Adipocyte (in vitro differentiated cells): ENCODE results near the gene FAM200A.
A peak's percentile ranks its signal among the peaks of the same experiment; 100 is the strongest.
"Not testable (repeated sequence)": the region's sequence is repeated elsewhere in the genome, so short reads cannot be mapped to it uniquely, and the experiment has no call there.

Experiments
- DNase-seq: peaks from one replicate; pipeline ENCODE4 v3.0.0-alpha.2; 2015; ENCODE audit warnings: low read depth
- H3K27me3 ChIP-seq: replicated peaks from 2 replicates; pipeline ENCODE4 v1.7.0; 2013; ENCODE audit warnings: mild to moderate bottlenecking, low read length, moderate library complexity; ENCODE audit not compliant: control insufficient read depth, insufficient read depth
- H3K36me3 ChIP-seq: 2 replicates; pipeline ENCODE4 v1.7.0; 2013; ENCODE audit warnings: low read length, mild to moderate bottlenecking, moderate library complexity; ENCODE audit not compliant: control insufficient read depth, insufficient read depth, severe bottlenecking
- H3K4me1 ChIP-seq: 2 replicates; pipeline ENCODE4 v1.7.0; 2013; ENCODE audit warnings: mild to moderate bottlenecking, low read length, moderate library complexity; ENCODE audit not compliant: control insufficient read depth, insufficient read depth
- H3K4me3 ChIP-seq: 2 replicates; pipeline ENCODE4 v1.7.0; 2013; ENCODE audit warnings: mild to moderate bottlenecking, low read length, moderate library complexity
- H3K9ac ChIP-seq: 2 replicates; pipeline ENCODE4 v1.7.0; 2013; ENCODE audit warnings: mild to moderate bottlenecking, low read length, moderate library complexity
- H3K9me3 ChIP-seq: 2 replicates; pipeline ENCODE4 v1.7.0; 2013; ENCODE audit warnings: mild to moderate bottlenecking, low read length, moderate library complexity; ENCODE audit not compliant: control insufficient read depth

FAM200A gene

DNA sequence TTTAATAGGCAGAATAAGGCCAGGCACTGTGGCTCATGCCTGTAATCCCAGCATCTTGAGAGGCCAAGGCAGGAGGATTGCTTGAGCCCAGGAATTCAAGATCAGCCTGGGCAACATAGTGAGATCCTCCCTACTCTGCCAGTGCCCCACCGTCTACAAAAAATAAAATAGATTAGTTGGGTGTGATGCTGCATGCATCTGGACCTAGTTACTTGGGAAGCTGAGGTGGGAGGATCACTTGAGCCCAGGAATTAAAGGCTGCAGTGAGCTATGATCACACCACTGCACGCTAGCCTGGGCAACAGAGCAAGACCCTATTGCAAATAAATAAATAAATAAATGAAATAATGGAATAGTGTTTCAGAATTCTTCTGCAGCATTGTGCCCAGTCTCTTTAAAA is 16.2 kb downstream of the FAM200A start:
- peaks cover 70% of the 10 kb centered on the region for H3K9me3 ChIP-seq
- H3K4me3 ChIP-seq, result no peak overlapping the region
- H3K4me1 ChIP-seq, result no peaks in the 10 kb centered on the region
- no peak for DNase-seq
- peaks cover 34% of the 10 kb centered on the region for H3K36me3 ChIP-seq
- no peak overlapping the region for H3K9ac ChIP-seq
- H3K27me3 ChIP-seq, result no peaks in the 10 kb centered on the region

DNA sequence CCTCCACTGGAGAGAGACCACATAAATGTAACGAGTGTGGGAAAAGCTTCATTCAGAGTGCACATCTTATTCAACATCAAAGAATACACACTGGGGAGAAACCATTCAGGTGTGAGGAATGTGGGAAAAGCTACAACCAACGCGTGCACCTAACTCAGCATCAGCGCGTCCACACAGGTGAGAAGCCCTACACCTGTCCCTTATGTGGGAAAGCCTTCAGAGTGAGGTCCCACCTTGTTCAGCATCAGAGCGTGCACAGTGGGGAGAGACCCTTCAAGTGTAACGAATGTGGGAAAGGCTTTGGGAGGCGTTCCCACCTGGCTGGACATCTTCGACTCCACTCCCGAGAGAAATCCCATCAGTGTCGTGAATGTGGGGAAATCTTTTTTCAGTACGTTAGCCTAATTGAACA is 20.6 kb downstream of the FAM200A start:
- no peak for DNase-seq
- peaks cover 71% of the 10 kb centered on the region for H3K9me3 ChIP-seq

DNA sequence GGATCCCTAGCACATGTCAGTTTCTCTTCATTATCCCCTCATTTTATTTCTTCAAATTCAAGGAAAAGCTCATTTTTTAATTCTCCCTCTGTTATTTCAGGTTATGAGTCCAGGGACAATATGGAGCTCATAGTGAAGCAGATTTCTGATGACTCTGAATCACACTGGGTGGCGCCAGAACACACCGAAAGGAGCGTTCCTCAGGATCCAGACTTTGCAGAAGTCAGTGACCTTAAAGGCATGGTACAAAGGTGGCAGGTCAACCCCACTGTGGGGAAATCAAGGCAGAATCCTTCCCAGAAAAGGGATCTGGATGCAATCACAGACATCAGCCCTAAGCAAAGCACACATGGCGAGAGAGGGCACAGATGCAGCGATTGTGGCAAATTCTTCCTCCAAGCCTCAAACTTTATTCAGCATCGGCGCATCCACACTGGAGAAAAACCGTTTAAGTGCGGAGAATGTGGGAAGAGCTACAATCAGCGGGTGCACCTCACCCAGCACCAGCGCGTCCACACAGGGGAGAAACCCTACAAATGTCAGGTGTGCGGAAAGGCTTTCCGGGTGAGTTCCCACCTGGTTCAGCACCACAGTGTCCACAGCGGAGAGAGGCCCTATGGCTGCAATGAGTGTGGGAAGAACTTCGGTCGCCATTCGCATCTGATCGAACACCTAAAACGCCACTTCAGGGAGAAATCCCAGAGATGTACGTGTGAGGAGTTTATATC is 26.0 kb downstream of the FAM200A start:
- Histone ChIP-seq H3K9ac (no peak overlapping the region), H3K9me3 (peaks cover 24% of the 10 kb centered on the region), H3K36me3 (peaks cover 73% of the 10 kb centered on the region), H3K27me3 (no peaks in the 10 kb centered on the region), H3K4me3 (no peak overlapping the region), H3K4me1 (no peaks in the 10 kb centered on the region)
- no peak for DNase-seq

More for the DNA sequence above, 20.6 kb downstream of the FAM200A start:
- H3K9ac ChIP-seq, result no peak overlapping the region
- H3K4me3 ChIP-seq, result peak overlapping the region; percentile 67
- peaks cover 72% of the 10 kb centered on the region for H3K36me3 ChIP-seq
- no peaks in the 10 kb centered on the region for H3K27me3 ChIP-seq
- no peaks in the 10 kb centered on the region for H3K4me1 ChIP-seq

DNA sequence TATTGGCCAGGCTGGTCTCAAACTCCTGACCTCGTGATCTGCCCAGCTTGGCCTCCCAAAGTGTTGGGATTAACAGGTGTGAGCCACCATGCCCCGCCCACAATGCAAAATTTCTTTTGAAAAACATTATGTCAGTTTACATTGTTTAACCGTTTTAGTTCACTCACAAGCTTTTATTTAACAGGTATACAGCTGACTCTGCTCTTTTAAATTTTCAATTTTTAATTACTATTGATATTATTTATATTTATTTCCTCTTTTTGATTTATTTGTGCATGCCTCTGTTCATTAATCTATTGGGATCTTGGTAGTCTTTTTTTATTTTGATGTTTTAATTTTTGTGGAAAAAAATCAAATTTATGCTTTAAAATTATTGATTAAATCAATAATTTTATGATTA is 30.5 kb downstream of the FAM200A start:
- DNase-seq, result no peak
- Histone ChIP-seq H3K36me3 (peaks cover 60% of the 10 kb centered on the region), H3K9ac (no peak overlapping the region), H3K4me1 (no peaks in the 10 kb centered on the region), H3K9me3 (no peaks in the 10 kb centered on the region), H3K4me3 (no peak overlapping the region), H3K27me3 (no peaks in the 10 kb centered on the region)

DNA sequence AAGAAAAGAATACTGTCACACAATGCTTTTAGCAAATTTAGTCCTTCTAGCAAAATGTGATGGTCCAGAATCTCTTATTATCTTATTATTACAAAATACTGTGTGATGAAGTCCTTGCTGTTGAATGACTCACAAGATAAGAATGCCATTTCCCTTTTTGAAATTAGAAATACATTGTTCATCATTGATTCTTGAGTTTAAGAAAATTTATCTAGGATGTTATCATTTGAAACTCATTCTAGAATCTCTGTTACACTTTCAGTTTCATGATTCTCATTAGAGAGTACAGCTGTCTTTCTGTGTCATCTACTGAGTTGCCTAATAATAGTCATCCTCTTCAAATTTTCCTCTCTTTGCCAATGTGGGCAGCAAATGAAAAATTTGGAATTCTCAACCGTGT is 37.9 kb downstream of the FAM200A start:
- Histone ChIP-seq H3K27me3 (no peaks in the 10 kb centered on the region), H3K4me3 (no peak overlapping the region), H3K4me1 (peaks cover 7% of the 10 kb centered on the region), H3K9me3 (no peaks in the 10 kb centered on the region), H3K9ac (no peak overlapping the region), H3K36me3 (peaks cover 27% of the 10 kb centered on the region)
- peak; percentile 21 for DNase-seq

DNA sequence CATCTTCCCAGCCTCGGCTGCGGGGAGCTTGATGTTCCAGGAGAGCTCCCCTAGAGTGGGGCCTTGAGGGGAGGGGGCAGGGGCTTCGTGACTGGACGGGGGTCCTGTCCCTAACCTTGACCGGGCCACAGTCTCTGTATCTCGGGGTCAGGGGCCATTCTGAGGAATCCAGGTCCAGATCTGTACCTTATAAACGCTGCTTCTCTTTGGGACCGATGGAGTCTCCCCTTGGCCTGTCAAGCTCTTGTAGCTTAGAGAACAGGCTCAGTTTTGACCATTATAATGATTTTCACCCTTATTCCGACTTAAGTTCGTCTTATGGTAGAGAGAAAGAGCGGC is 46.6 kb downstream of the FAM200A start:
- DNase-seq, result no peak
- H3K27me3 ChIP-seq, result no peaks in the 10 kb centered on the region
- no peaks in the 10 kb centered on the region for H3K9me3 ChIP-seq
- H3K4me3 ChIP-seq, result peak overlapping the region; percentile 98
- H3K36me3 ChIP-seq, result no peaks in the 10 kb centered on the region
- peaks cover 22% of the 10 kb centered on the region for H3K4me1 ChIP-seq
- peak overlapping the region; percentile 94 for H3K9ac ChIP-seq

DNA sequence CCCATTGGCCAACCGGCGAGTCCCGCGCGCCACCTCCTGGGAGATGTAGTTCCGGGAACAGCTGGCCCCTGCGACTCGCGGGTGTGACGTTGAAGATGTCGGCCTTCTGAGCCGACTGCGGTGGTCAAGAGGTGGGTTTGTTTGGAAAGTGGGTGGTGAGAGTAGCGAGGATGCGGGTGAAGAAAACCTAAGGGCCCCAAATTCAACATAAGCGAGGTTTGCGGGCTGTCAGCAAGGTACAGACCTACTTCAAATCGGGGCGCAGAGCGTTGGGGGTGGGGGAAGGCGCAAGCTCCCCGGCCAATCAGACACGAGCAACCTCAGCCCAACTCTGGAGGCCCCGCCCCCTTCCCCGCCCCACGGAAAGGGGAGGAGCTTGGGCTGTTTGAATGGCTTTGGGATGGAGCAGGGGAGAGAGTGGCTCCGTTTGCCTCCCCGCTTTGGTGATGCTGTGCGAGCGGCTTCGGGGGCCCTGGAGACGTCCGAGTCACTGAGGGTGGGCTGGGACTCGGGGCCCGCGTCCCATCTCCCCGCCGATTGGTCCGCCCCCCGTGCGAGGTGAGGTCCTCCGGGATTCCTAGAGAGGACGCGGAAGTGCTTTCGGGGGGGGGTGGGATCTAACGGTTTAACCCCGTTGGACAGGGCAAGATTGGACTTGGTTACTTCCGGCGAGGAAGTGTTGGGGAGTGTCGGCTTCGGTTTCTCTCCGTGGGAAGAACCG is 47.2 kb downstream of the FAM200A start, which contains the start of gene ZKSCAN5:
Gene ZKSCAN5 (plus strand): TSS at position 60 of the 721 bp plus-strand sequence. CDS start 1,383 bp downstream, outside the sequence.
- Histone ChIP-seq H3K4me1 (peaks cover 22% of the 10 kb centered on the region), H3K4me3 (peak within 1 kb of the TSS; percentile 98), H3K9ac (peak within 1 kb of the TSS; percentile 94), H3K9me3 (no peaks in the 10 kb centered on the region), H3K27me3 (no peaks in the 10 kb centered on the region), H3K36me3 (no peaks in the 10 kb centered on the region)
- peak; percentile 97 for DNase-seq

DNA sequence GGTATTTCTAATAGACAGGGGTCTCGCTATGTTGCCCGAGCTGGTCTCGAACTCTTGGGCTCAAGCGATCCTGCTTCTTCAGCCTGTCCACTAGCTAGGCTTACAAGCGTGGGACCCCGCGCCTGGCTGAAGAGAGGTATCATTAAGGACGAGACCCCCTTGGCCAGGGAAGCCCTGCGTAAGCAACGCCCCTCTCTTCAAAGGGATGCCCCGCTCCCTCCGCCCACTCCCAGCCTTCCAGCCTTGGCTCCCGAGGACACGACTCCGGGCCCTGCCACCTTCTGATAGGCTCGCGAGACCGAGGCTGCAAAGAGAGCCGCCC is 47.7 kb downstream of the FAM200A start:
- peak; percentile 100 for DNase-seq

DNA sequence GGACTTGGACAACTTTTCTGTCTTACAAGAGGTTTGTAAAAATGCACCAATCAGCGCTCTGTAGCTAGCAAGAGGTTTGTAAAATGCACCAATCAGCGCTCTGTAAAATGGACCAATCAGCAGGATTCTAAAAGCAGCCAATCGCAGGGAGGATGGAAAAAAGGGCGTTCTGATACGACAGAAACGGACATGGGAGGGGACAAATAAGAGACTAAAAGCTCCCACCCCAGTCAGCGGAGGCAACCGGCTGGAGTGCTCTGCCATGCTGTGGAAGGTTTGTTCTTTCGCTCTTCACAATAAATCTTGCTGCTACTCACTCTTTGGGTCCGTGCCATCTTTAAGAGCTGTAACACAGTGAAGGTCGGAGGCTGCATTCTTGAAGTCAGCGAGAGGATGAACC is 50.7 kb downstream of the FAM200A start:
- not testable (repeated sequence) for H3K36me3 ChIP-seq, H3K9me3 ChIP-seq, H3K27me3 ChIP-seq, H3K9ac ChIP-seq, DNase-seq
- H3K4me1 ChIP-seq, result peaks cover 28% of the 10 kb centered on the region
- H3K4me3 ChIP-seq, result peak overlapping the region; percentile 100

More for the DNA sequence above, 47.7 kb downstream of the FAM200A start:
- H3K36me3 ChIP-seq, result no peaks in the 10 kb centered on the region
- no peaks in the 10 kb centered on the region for H3K27me3 ChIP-seq
- peaks cover 22% of the 10 kb centered on the region for H3K4me1 ChIP-seq
- no peaks in the 10 kb centered on the region for H3K9me3 ChIP-seq
- peak overlapping the region; percentile 98 for H3K4me3 ChIP-seq
- peak overlapping the region; percentile 94 for H3K9ac ChIP-seq

DNA sequence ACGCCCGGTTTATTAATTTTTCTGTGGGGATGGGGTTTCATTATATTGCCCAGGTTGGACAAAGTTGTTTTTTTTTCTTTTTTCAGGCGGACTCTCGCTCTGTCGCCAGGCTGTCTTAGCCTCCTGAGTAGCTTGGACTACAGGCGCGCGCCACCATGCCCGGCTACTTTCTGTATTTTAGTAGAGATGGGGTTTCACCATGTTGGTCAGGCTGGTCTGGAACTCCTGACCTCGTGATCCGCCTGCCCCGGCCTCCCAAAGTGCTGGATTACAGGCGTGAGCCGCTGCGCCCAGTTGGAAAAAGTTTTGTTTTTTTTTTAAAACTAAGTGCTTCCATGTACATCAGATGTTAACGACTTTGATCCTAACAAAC is 51.3 kb downstream of the FAM200A start:
- Histone ChIP-seq H3K4me1 (peaks cover 22% of the 10 kb centered on the region), H3K9ac (peak overlapping the region; percentile 97), H3K4me3 (peak overlapping the region; percentile 100), H3K36me3 (peaks cover 6% of the 10 kb centered on the region), H3K9me3 (no peaks in the 10 kb centered on the region), H3K27me3 (no peaks in the 10 kb centered on the region)
- DNase-seq, result no peak

DNA sequence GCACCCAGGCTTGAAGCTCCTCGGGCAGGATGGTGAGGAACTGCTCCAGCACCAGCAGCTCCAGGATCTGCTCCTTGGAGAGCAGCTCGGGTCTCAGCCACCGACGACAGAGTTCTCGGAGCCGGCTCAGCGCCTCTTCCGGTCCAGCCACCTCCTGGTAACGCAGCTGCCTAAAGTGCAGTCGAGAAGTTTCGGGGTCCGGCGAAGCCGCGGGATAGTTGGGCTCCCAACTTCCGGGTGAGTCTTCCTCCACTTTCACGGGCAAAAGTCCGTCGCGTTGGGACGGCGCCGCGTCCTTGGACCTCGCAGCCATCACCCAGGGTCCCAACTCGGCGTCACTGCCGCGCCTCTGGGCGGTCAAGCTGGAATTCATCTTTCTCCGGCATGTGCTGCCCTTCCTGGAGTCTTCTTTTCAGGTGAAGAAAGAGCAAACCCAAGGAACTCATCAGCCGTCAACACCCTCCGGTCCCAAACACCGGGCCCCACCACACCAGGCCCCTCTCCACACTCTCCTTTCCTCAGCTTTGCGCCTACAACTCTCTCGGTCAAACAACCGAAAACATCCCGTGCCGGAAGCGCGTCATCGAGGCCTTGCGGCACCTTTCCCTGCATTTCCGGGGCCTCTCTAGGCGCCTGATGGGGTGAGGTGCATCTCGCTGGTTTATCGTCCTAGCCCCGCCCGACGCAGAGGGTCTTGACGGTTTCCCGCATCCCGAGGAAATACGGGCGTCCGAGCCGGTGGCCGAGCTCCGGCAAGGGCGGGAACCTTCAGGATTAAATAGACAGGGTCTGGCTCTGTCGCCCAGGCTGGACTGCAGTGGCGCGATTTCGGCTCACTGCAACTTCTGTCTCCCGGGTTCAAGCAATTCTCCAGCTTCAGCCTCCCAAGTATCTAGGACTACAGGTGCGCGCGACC is 51.9 kb downstream of the FAM200A start, which contains the start of gene ZNF394:
Gene ZNF394 (minus strand): TSS at position 561 of the 916 bp plus-strand sequence. CDS start 188 bp downstream, at position 373.
- peaks cover 21% of the 10 kb centered on the region for H3K4me1 ChIP-seq
- H3K27me3 ChIP-seq, result no peaks in the 10 kb centered on the region
- peak within 1 kb of the TSS; percentile 97 for H3K9ac ChIP-seq
- H3K9me3 ChIP-seq, result no peaks in the 10 kb centered on the region
- peak; percentile 98 for DNase-seq
- peaks cover 6% of the 10 kb centered on the region for H3K36me3 ChIP-seq
- H3K4me3 ChIP-seq, result peak within 1 kb of the TSS; percentile 100
